Measurements from ENCODE around the gene ADCY5. TPM values are rescaled to one million over a fixed set of nuclear protein-coding genes. Genes with fewer than 3 reads are reported as not detected.

The ADCY5 gene
- polyA plus RNA-seq, 1 experiment, result 0.21 TPM

DNA sequence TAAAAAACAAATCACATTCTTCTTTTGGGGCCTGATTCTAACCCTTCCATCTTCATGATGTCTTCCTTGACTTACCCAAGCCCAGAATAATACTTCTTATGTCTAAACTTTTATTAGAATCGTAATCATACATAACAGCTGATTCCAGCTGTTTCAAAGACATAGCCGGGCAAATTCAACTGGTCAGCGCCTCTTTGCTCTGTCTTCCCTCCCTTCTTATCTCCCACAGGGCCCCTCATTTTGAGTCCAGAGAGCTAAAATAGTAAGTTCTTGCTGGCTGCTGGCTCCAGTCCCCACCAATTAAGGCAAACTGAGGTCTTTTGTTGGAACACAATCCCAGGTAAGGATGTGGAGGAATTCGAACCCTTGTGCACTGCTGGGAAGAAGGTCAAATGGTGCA is 108.6 kb downstream of the ADCY5 start:
- TF ChIP-seq, protein P1, sequence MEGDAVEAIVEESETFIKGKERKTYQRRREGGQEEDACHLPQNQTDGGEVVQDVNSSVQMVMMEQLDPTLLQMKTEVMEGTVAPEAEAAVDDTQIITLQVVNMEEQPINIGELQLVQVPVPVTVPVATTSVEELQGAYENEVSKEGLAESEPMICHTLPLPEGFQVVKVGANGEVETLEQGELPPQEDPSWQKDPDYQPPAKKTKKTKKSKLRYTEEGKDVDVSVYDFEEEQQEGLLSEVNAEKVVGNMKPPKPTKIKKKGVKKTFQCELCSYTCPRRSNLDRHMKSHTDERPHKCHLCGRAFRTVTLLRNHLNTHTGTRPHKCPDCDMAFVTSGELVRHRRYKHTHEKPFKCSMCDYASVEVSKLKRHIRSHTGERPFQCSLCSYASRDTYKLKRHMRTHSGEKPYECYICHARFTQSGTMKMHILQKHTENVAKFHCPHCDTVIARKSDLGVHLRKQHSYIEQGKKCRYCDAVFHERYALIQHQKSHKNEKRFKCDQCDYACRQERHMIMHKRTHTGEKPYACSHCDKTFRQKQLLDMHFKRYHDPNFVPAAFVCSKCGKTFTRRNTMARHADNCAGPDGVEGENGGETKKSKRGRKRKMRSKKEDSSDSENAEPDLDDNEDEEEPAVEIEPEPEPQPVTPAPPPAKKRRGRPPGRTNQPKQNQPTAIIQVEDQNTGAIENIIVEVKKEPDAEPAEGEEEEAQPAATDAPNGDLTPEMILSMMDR (IDR thresholded peaks at IDR 0.05; ENCODE audit: insufficient read depth, low read depth, low read length), result no peak
- ChIA-PET POLR2A (no interaction called here), CTCF (no interaction called here)
- Histone ChIP-seq H3K27me3 (ENCODE audit: control insufficient read depth, insufficient read depth, low read length) (peaks cover 9% of the 10 kb centered on the region), H3K36me3 (ENCODE audit: control insufficient read depth, insufficient read depth, low read length) (no peaks in the 10 kb centered on the region), H3K4me3 (ENCODE audit: low read depth, low read length) (no peak overlapping the region)
- no peak for DNase-seq (ENCODE audit: low read depth)

- H3K36me3 ChIP-seq (ENCODE audit: control insufficient read depth, insufficient read depth, low read length), result no peaks in the 10 kb centered on the region
- ChIA-PET POLR2A (no interaction called here), CTCF (interaction anchor here (0.7 kb wide), 1 partner anchor 219 kb away, joined by 4 read pairs; no protein-coding TSS in a partner anchor)
- H3K27me3 ChIP-seq (ENCODE audit: control insufficient read depth, insufficient read depth, low read length), result peaks cover 9% of the 10 kb centered on the region
- DNase-seq (ENCODE audit: low read depth), result no peak
- H3K4me3 ChIP-seq (ENCODE audit: low read depth, low read length), result no peak overlapping the region
- TF ChIP-seq, protein P1 (IDR thresholded peaks at IDR 0.05; ENCODE audit: insufficient read depth, low read depth, low read length), result no peak
Observed at GRCh38 chr3:123339302-123339701, 109.6 kb downstream of the ADCY5 start.

GRCh38 chr3:123338620-123339061 is 110.2 kb downstream of the ADCY5 start:
- no peak for DNase-seq (ENCODE audit: low read depth)
- TF ChIP-seq, protein P1 (IDR thresholded peaks at IDR 0.05; ENCODE audit: insufficient read depth, low read depth, low read length), result no peak
- H3K36me3 ChIP-seq (ENCODE audit: control insufficient read depth, insufficient read depth, low read length), result no peaks in the 10 kb centered on the region
- H3K4me3 ChIP-seq (ENCODE audit: low read depth, low read length), result no peak overlapping the region
- H3K27me3 ChIP-seq (ENCODE audit: control insufficient read depth, insufficient read depth, low read length), result peaks cover 9% of the 10 kb centered on the region
- POLR2A ChIA-PET, result no interaction called here
- CTCF ChIA-PET, result interaction anchor here (0.7 to 2.2 kb wide), 2 partner anchors 9 to 220 kb away, joined by 4 to 8 read pairs; no protein-coding TSS in a partner anchor

- POLR2A ChIA-PET, result no interaction called here
- Histone ChIP-seq H3K36me3 (ENCODE audit: control insufficient read depth, insufficient read depth, low read length) (no peaks in the 10 kb centered on the region), H3K27me3 (ENCODE audit: control insufficient read depth, insufficient read depth, low read length) (peaks cover 9% of the 10 kb centered on the region), H3K4me3 (ENCODE audit: low read depth, low read length) (no peak overlapping the region)
- TF ChIP-seq, protein P1 (IDR thresholded peaks at IDR 0.05; ENCODE audit: insufficient read depth, low read depth, low read length), result no peak
- CTCF ChIA-PET, result interaction anchor here (0.6 to 13.9 kb wide), 6 partner anchors 8 to 221 kb away, joined by 3 to 200 read pairs (median 4); no protein-coding TSS in a partner anchor
- DNase-seq (ENCODE audit: low read depth), result no peak
Observed at GRCh38 chr3:123337948-123338619, 110.8 kb downstream of the ADCY5 start.

DNA sequence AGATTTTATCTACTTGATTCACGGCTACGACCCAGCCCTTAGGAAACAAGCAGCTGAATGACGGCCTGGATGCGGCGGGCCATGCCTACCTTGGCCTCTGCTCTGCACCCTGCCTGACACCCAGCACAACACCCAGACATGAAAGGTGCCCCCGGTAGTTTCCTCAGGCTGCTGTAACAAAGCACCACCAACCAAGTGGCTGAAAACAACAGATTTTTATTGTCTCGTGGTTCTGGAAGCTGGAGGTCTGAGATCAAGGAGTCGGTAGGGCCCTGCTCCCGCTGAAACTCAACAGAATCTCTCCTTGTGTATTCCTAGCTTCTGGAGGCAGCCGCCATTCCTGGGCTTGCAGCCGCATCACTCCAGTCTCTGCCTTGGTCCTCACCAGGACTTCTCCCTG is 111.7 kb downstream of the ADCY5 start:
- ChIA-PET POLR2A (no interaction called here), CTCF (interaction anchor here (0.6 to 13.9 kb wide), 5 partner anchors 8 to 221 kb away, joined by 3 to 200 read pairs (median 5); no protein-coding TSS in a partner anchor)
- Histone ChIP-seq H3K4me3 (ENCODE audit: low read depth, low read length) (no peak overlapping the region), H3K36me3 (ENCODE audit: control insufficient read depth, insufficient read depth, low read length) (no peaks in the 10 kb centered on the region), H3K27me3 (ENCODE audit: control insufficient read depth, insufficient read depth, low read length) (peaks cover 8% of the 10 kb centered on the region; the same call in 1 of the 2 replicates)
- no peak for DNase-seq (ENCODE audit: low read depth)
- TF ChIP-seq, protein P1 (IDR thresholded peaks at IDR 0.05; ENCODE audit: insufficient read depth, low read depth, low read length), result no peak
